Measurements from ENCODE around the gene TSPAN3.

The TSPAN3 gene

GRCh38 chr15:77032647-77033416, 38.1 kb downstream of the TSPAN3 start:
- no peak for DNase-seq

DNA sequence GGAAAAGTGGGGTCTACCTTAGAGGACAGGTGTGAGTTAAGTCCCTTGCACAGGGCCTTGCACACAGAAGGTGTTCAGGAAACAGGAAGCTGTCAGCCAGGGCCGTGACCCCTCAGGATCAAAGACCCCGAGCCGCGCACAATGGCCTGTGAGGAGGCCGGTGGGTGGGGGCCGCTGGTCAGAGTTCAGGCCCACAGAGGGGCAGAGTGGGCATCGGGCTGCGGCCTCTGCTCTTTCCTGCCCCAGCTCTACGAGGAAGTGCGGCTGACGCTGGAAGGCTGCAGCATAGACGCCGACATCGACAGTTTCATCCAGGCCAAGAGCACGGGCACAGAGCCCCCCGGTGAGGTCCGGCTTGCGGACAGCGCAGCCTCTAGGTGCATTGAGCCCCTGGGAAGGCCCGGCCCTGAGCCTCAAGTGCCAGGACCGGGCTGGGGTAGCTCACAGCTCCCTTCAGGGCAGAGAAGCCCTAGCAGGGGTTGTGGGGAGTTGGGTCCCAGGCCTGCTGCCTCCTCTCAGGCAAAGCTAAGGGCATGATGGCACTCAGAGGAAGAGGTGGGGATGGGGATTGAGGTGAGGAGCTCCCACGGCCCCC, 38.8 kb downstream of the TSPAN3 start:
- DNase-seq, result no peak

DNA sequence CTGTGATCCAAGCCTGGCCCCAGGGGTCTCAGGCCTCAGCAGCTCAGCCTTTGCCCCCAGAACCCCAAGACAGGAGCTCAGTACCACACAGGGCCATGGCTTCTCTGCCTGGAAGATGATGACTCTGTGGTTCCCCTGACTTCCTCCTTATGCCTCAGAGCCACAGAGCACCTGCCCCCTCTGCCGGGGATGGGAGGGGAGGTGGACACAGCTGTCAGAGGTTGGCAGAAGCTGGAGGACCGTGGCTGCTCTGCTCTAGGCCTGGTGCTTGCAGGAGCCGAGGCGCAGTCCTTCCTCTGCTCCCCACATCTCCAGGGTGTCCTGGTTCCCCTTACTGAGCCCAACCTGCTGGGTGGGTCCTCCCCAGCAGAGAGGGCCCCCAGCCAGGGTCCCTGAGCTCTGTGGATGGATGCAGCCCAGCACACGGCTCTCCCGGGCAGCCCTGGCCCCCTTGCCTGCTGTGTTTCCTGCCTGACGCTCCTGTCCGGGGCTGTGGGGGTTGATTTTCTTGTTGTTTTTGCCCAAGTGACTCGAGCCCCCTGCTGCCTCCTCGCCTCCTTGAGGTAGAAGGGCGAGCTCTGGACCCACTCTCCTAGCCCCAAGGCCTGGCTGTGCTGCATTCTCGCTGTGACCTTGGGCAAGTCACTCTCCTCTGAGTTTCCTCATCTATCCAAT, 39.4 kb downstream of the TSPAN3 start:
- DNase-seq, result peak in 1 of 4 experiments; percentile 26

DNA sequence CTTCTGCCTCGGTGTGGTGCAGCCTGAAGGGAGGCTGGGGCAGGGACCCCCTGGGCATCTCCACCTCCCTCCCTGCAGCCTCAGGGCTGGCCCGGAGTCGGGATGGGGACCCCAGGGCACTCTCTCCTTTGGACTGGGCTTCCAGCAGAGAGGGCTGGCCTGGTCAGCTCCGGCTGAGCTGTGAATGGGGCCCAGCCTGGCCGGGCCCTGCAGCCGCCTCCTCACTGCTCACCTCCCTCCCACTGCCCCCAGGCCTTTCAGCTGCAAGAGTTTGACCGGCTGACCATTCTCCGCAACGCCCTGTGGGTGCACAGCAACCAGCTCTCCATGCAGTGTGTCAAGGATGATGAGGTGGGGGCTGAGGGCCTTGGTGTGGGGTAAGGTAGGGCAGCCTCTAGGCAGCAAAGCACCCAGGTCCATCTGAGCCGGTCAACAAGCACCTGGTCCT, 40.0 kb downstream of the TSPAN3 start:
- no peak for DNase-seq

DNA sequence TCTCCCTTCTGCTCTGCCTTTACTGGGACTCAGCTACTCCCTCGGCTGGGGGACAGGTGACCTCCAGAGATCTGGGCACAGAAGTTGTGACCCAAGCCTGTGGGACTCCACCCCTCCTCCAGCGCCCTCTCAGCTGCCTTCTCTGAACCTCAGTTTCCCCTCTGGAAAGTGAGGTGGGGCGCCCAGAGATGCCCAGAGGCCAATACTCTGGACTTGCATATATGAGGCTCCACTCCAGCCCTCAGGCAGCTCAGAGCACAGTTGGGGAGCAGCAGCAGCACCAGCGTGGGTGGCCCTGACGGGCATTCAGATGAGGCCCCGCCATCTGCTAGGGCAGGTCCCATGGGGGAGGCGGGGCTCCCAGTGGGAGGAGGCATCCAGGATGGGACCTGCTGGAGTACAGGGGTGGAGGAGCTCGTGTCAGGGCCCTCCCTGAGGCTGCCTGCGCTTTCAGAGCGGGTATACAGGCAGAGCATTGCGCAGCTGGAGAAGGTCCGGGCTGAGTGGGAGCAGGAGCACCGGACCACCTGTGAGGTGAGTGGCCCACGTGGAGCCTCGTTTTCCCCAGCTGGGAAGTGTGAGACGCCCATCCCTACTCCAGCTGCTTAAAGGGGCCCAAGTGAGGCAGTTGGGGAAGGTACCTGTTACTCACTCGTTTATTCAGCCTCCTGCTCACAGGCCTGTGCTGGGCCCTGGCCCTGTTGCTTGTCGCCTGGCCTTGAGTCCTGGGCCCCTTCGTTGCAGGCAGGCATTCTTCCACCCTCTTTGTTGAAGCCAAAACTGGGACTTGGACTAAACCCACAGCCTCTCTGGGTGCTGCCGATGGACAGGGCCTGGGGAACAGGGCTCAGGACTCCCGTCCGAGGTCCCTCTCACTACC, 40.6 kb downstream of the TSPAN3 start:
- no peak for DNase-seq

DNA sequence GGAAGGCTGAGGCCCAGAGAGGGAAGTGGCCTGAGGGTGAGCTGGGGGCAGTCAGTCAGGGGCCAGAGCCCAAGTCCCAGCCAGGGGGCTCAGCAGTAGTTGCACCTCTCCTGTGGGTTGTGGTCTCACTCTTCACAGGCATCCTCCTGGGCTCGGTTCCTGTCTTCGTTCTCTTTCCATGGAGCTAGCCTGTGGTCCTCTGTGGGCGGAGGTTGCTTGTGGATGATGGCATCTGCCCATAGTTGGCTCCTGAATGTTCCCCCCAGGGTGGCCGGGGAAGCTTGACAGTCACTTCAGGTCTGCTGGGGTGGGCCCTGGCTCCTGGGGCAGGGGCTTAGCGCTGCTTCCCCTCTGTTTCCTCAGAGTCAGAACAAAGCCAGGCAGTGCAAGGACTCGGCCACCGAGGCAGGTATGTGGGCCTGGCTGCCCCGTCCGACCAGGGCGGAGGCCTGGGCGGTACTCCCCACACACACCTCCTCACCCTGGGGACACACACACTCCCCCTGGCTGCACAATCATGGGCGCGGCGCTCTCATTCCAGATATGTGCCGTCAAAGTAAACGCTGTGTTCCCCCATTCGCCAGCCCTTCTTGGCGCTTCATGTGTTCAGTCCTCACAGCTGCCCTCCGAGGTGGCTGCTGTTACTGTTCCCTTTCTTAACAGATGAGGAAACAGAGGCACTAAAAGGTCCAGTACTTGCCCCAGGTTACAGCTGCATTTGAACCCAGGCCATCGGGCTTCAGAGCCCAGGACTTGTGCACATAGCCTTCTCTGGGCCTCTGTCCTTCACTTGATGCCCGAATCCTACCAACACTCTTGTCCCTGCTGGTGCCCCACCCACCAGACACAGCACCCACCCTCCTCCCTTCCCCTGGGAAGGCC, 41.5 kb downstream of the TSPAN3 start:
- no peak for DNase-seq

GRCh38 chr15:77028451-77029165, 42.3 kb downstream of the TSPAN3 start:
- DNase-seq, result no peak

GRCh38 chr15:77027697-77028450, 43.0 kb downstream of the TSPAN3 start:
- no peak for DNase-seq

DNA sequence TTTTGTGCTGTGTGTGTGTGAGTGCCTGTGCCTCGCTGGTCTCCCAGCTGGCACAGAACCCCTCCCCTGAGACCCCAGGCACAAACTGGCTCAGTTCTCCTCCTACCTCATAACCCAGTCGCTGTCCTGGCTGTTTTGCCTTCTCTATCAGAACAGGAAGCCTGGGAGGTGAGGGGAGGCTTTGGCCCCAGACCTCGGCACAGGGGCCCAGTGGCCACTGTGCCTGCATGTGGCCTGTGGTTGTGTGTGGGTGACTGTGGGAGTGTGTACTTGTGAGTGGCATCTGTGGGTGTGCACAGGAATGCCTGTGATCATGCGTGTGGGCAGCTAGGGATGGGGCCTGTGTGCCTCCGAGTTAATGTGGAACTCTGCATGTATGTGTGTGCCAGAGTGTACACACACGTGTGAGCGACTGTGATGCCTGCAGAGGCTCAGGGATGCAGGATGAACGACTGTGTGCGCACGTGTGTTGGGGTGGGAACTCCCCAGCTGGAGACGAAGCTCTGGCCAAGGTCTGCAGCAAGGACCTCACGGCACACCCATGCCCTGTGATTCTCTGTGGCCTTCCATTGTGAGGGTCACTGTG, 43.7 kb downstream of the TSPAN3 start:
- no peak for DNase-seq

DNA sequence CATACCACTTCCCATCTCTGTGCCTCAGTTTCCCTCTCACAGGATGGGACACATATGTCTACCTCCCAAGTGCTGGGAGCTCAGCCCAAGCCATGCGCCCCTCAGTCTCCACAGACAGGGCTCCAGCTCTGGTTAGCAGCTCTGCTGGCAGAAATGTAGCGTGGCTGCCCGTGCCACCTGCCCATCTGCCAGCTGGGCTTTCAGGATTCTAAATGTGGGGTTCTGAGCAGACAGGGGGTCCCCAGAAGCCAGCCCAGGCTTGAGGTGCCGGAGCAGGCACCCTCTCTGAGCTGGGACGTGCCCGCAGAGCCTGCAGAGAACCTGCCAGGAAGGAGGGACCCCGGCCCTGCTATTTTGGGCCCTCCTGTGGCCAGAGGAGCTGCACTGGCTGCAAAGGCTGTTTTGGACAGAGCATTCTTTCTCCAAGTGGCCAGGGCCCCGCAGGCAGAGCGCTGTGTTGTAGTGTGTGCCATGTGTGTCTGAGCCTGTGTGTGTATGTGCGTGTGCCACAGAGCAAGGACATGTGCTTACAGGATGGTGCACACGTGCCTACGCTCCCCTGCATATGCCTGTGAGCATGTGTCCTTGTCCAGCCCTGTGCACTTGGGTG, 44.3 kb downstream of the TSPAN3 start:
- DNase-seq, result no peak

- no peak for DNase-seq
These were observed 44.9 kb downstream of the TSPAN3 start for GRCh38 chr15:77025941-77026411.

DNA sequence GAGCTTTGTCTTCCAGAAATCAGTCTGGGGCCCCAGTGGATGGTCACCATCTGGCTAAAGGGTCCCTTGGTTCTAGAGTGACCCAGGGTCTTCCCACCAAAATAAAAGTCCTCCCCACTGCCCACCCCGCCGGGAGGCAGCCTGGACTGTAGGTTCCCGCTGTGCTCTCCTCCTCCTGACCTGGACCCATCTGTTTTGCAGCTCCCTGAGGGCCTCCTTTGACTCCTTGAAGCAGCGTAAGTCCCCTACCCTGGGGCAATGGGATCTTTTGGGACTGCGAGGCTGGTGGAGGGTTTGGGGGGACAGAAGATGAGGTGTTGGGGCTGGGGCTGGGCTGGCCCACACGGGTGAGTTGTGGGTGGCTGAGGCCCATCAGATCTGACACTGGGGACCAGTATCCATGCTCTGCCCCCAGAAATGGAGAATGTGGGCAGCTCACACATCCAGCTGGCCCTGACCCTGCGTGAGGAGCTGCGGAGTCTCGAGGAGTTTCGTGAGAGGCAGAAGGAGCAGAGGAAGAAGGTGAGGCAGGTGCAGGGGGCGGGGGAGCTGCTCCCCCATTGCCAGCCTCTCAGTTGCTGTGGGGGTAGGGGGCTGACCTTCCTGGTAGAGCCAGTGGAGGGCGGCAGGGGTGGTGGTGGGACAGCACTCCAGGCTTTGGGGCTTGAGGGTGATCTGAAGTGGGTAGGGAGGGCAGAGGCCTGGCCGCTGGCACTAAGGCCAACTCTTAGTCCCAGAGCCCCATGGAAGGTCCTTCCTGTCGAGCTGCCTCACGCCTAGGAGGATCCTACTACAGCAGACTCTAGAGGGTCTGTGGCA, 45.6 kb downstream of the TSPAN3 start:
- no peak for DNase-seq

- peak; percentile 27 to 63 (median 39) for DNase-seq
These were observed 46.4 kb downstream of the TSPAN3 start for GRCh38 chr15:77024273-77025082.

DNA sequence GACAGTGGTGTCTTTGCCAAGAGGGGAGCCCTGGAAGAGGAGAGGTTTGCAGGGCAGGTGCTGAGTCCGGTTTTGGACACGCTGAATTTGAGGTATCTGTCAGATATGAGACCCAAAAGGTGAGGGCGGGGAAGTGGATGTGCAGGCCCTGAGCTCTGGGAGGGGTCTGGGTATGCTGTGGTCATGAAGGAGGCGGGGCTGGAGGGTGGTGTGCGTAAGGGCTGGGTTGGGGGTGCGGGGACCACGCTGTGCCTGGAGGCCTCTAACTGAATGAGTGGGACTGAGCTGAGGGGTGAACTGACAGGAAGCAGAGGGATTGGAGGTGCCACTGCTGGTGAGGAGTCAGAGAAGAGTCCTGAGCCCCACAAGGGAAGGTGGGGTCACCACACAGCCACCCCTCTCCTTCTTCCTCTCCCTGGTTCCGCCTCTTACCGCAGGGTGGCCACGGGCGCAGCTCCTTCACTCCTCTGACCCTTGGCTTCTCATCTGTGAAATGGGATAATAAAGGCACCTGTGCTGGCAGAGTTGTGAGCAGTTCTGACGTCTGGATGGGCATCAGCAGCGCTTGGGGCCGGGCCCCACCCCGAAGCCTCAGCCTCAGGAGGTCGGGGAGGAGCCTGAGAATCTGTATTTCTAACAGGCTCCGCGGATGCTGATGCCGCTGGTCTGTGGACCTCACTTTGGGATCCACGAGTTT, 47.2 kb downstream of the TSPAN3 start:
- no peak for DNase-seq

DNA sequence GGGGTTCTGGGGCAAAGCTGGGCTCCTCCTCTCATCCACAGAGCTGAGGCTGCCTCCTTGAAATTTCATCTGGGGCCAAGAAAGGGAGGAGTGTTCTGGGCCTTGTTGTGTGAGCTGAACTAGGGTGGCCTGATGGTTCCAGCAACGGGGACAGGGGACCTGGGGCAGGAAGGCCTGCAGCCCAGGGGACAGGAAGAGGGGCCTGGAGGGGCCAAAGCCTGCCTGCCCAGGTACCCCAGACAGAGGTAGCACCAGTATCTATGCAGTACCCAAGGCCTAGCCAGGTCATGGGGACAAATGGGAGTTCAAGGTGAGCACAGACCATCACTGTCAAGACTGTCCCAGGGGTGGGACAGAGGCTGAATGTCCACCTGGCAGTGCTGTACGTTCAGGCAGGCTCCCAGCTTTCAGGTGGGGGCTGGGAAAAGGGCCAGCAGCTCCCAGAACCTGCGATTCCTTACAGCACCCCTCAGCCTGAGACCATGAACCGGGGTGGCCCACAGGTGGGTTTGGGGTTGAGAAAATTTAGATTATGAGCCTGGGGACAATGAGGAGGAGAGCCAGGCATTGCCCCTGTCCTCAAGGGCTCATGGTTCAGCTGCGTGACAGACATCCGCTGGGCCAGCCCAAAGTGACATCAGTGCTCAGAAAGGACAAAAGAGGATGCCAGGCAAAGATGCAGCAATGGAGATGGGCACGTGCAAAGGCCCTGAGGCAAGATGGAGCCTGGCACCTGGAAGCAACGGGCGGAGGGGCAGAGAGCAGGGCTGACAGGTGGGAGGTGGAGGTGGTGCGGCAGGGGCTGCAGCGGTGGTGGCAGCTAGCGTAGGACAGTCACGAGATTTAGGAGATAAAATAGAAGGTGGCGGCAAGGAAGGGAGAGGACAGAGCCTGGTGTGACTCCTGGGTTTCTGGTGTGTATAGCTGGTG, 48.0 kb downstream of the TSPAN3 start:
- no peak for DNase-seq
